ENCODE measurements around the gene RPA3.

DNA sequence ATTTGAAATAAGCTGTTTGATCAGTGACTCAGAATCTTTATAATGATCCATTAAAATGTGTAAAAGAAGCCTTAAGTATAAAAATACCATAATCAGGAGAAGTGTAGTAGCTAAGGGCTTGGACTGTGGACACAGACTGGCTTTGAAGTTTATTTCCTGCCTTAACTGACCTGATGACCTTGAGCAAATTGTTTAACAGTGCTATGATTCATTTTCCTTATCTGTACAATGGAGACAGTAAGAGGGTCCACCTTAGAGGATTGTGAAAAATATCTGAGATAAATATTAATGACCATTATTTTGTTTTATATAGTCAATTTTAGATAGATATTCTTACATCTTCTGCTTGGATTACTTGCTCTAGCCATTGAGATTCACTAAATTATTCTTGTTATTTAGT, 13.3 kb upstream of the RPA3 start:
- TF ChIP-seq, protein P1, sequence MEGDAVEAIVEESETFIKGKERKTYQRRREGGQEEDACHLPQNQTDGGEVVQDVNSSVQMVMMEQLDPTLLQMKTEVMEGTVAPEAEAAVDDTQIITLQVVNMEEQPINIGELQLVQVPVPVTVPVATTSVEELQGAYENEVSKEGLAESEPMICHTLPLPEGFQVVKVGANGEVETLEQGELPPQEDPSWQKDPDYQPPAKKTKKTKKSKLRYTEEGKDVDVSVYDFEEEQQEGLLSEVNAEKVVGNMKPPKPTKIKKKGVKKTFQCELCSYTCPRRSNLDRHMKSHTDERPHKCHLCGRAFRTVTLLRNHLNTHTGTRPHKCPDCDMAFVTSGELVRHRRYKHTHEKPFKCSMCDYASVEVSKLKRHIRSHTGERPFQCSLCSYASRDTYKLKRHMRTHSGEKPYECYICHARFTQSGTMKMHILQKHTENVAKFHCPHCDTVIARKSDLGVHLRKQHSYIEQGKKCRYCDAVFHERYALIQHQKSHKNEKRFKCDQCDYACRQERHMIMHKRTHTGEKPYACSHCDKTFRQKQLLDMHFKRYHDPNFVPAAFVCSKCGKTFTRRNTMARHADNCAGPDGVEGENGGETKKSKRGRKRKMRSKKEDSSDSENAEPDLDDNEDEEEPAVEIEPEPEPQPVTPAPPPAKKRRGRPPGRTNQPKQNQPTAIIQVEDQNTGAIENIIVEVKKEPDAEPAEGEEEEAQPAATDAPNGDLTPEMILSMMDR (IDR thresholded peaks at IDR 0.05; ENCODE audit: low read depth, low read length), result no peak
- no peak for TF ChIP-seq EZH2phosphoT487 (IDR thresholded peaks at IDR 0.05; ENCODE audit: low read depth)

Measured in OCI-LY3 (cell line).